HG03139 (cell line): Measurements from ENCODE around the gene NREP.
A peak's percentile ranks its signal among the peaks of the same experiment; 100 is the strongest.

Experiments
- ATAC-seq: cut with Tn5 transposase; IDR thresholded peaks from one replicate; pipeline ENCODE4 v1.9.1; 2021; ENCODE audit not compliant: unreplicated experiment

The NREP gene

GRCh38 chr5:111756581-111757354, at the start of gene NREP:
NREP (minus strand) TSS chr5:111757194; CDS start chr5:111755772, 1,422 bp downstream.
- peak; percentile 11 for ATAC-seq

- no peak for ATAC-seq
Measured at GRCh38 chr5:111806753-111807152, 49.8 kb upstream of the NREP start.

- ATAC-seq = no peak
Measured at GRCh38 chr5:111806156-111806555, 49.2 kb upstream of the NREP start.

- ATAC-seq = no peak
Measured at GRCh38 chr5:111805071-111805470, 48.1 kb upstream of the NREP start.

GRCh38 chr5:111800351-111800750, 43.4 kb upstream of the NREP start:
- no peak for ATAC-seq

GRCh38 chr5:111795142-111795541, 38.1 kb upstream of the NREP start:
- ATAC-seq = no peak

- no peak for ATAC-seq
Measured at GRCh38 chr5:111792471-111793058, 35.6 kb upstream of the NREP start.

GRCh38 chr5:111790295-111790694, 33.3 kb upstream of the NREP start:
- no peak for ATAC-seq

- no peak for ATAC-seq
Measured at GRCh38 chr5:111787006-111787405, 30.0 kb upstream of the NREP start.

- ATAC-seq = no peak
Measured at GRCh38 chr5:111784491-111785181, 27.6 kb upstream of the NREP start.

GRCh38 chr5:111783537-111783936, 26.5 kb upstream of the NREP start:
- no peak for ATAC-seq

- ATAC-seq = no peak
Measured at GRCh38 chr5:111782216-111782615, 25.2 kb upstream of the NREP start.

GRCh38 chr5:111781200-111781599, 24.2 kb upstream of the NREP start:
- ATAC-seq = no peak

GRCh38 chr5:111779922-111780292, 22.9 kb upstream of the NREP start:
- no peak for ATAC-seq

GRCh38 chr5:111779260-111779921, 22.4 kb upstream of the NREP start:
- no peak for ATAC-seq

- no peak for ATAC-seq
Measured at GRCh38 chr5:111776913-111777781, 20.2 kb upstream of the NREP start.

GRCh38 chr5:111775224-111775623, 18.2 kb upstream of the NREP start:
- no peak for ATAC-seq

GRCh38 chr5:111774525-111774924, 17.5 kb upstream of the NREP start:
- ATAC-seq = peak; percentile 43

- no peak for ATAC-seq
Measured at GRCh38 chr5:111772456-111773122, 15.6 kb upstream of the NREP start.

GRCh38 chr5:111769541-111769940, 12.5 kb upstream of the NREP start:
- no peak for ATAC-seq
